Esophagus squamous epithelium (tissue), 4 donors: ENCODE results near the gene PSMD5.
"Not testable (repeated sequence)": the region's sequence is repeated elsewhere in the genome, so short reads cannot be mapped to it uniquely, and the experiment has no call there.

ENCODE experiments used
- CTCF ChIP-seq, 6 experiments: fragments of 450-650 bp in 4 of 6; fragments of 200-600 bp in 2 of 6; sonication (generic) in 2 of 6; IDR thresholded peaks; one replicate each; pipeline ENCODE4 v1.5.1; 2016 to 2019; ENCODE audit warnings: antibody characterized with exemption in 6 of 6, mild to moderate bottlenecking in 4 of 6, moderate library complexity in 4 of 6
- POLR2A ChIP-seq, 4 donors: fragments of 450-650 bp; IDR thresholded peaks; one replicate each; pipeline ENCODE4 v1.6.1; 2017; ENCODE audit warnings: antibody characterized with exemption in 4 of 4, mild to moderate bottlenecking in 4 of 4, moderate library complexity in 3 of 4

GRCh38 chr9:120804784-120805363, 37.8 kb downstream of the PSMD5 start:
- not testable (repeated sequence) for TF ChIP-seq CTCF, POLR2A (IDR thresholded peaks at IDR 0.05)
